H1 (cell line): ENCODE results near the gene ACADSB. TPM values are rescaled to one million over a fixed set of nuclear protein-coding genes. Genes with fewer than 3 reads are reported as not detected.

Experiments
- CTCF ChIA-PET: fragments of 300-600 bp; sonication (Branson Sonifier 250); formaldehyde crosslinking; loops from one replicate; lab custom pipeline; 2021; ENCODE audit not compliant: partially characterized antibody; lab: Charles Lee
- POLR2A ChIA-PET: fragments of 300-600 bp; sonication (Branson Sonifier 250); formaldehyde crosslinking; loops from one replicate; lab custom pipeline; 2021; ENCODE audit warnings: inconsistent platforms; ENCODE audit not compliant: partially characterized antibody; lab: Charles Lee
- DNase-seq, 2 experiments: peaks; one replicate each; pipeline versions ENCODE4 v3.0.0 to v3.0.0-alpha.2; 2010 to 2022; ENCODE audit warnings: low spot score in 2 of 2, low read depth in 1 of 2, mixed read lengths in 1 of 2
- FAIRE-seq: peaks from 2 replicates; lab custom pipeline; 2011; peaks lifted over from hg19 to GRCh38; lab: Jason Lieb, UNC
- H2AFZ ChIP-seq: 2 replicates; pipeline ENCODE4 v1.8.1; 2012; ENCODE audit warnings: low read length, inconsistent platforms
- H2AK5ac ChIP-seq: 2 replicates; pipeline ENCODE4 v1.6.1; 2013; ENCODE audit warnings: low read depth, low read length
- H2BK120ac ChIP-seq: replicated peaks from 2 replicates; pipeline ENCODE3; 2013; ENCODE audit warnings: low read depth, low read length, inconsistent platforms
- H2BK12ac ChIP-seq: 2 replicates; pipeline ENCODE4 v1.6.1; 2013; ENCODE audit warnings: low read depth, low read length
- H2BK15ac ChIP-seq: 2 replicates; pipeline ENCODE4 v1.6.1; 2013; ENCODE audit warnings: low read length
- H2BK20ac ChIP-seq: 2 replicates; pipeline ENCODE4 v1.6.1; 2013; ENCODE audit warnings: low read length
- H2BK5ac ChIP-seq: 2 replicates; pipeline ENCODE4 v1.6.1; 2013; ENCODE audit warnings: low read depth, low read length
- H3K14ac ChIP-seq: 2 replicates; pipeline ENCODE4 v1.6.1; 2013; ENCODE audit warnings: inconsistent platforms; ENCODE audit not compliant: insufficient read length
- H3K18ac ChIP-seq: 2 replicates; pipeline ENCODE4 v1.6.1; 2013; ENCODE audit warnings: low read length; ENCODE audit errors: extremely low read depth
- H3K23ac ChIP-seq: 2 replicates; pipeline ENCODE4 v1.6.1; 2013; ENCODE audit warnings: inconsistent platforms; ENCODE audit not compliant: insufficient read length
- H3K23me2 ChIP-seq: 2 replicates; pipeline ENCODE4 v1.6.1; 2013; ENCODE audit warnings: low read depth, low read length
- H3K27ac ChIP-seq: 2 replicates; pipeline ENCODE4 v1.6.1; 2011; ENCODE audit warnings: low read depth, low read length, inconsistent platforms
- H3K27me3 ChIP-seq, 4 experiments: replicated peaks in 1 of 4; 1 replicate in 1 of 4; 2 replicates in 3 of 4; pipeline versions ENCODE4 v1.6.1 to v1.8.1; 2011 to 2013; ENCODE audit warnings: low read length in 3 of 4, mild to moderate bottlenecking in 3 of 4, inconsistent platforms in 2 of 4, mixed read lengths in 2 of 4, moderate library complexity in 1 of 4; ENCODE audit not compliant: control insufficient read depth in 3 of 4, insufficient read depth in 3 of 4; ENCODE audit errors: extremely low read depth in 1 of 4
- H3K36me3 ChIP-seq, 4 experiments: 2 replicates each; pipeline versions ENCODE4 v1.6.1 to v1.8.1; 2011 to 2013; ENCODE audit warnings: mild to moderate bottlenecking in 4 of 4, low read length in 3 of 4, moderate library complexity in 2 of 4, control low read depth in 1 of 4, inconsistent platforms in 1 of 4; ENCODE audit not compliant: insufficient read depth in 4 of 4, control insufficient read depth in 2 of 4
- H3K4ac ChIP-seq: replicated peaks from 2 replicates; pipeline ENCODE3; 2013; ENCODE audit warnings: low read length, low read depth, mixed read lengths, inconsistent platforms; ENCODE audit not compliant: insufficient read length
- H3K4me1 ChIP-seq, 4 experiments: replicated peaks in 1 of 4; 1 replicate in 1 of 4; 2 replicates in 3 of 4; pipeline versions ENCODE4 v1.6.1 to v1.8.1; 2011 to 2013; ENCODE audit warnings: low read length in 3 of 4, inconsistent platforms in 2 of 4, mixed read lengths in 1 of 4; ENCODE audit not compliant: insufficient read depth in 4 of 4, control insufficient read depth in 3 of 4
- H3K4me2 ChIP-seq, 2 experiments: 2 replicates each; pipeline versions ENCODE4 v1.6.1 to v1.8.1; 2011 to 2013; ENCODE audit warnings: low read depth in 2 of 2, low read length in 2 of 2, control low read depth in 1 of 2, inconsistent platforms in 1 of 2, mild to moderate bottlenecking in 1 of 2; ENCODE audit not compliant: insufficient read depth in 1 of 2
- H3K4me3 ChIP-seq, 4 experiments: fragments of 200-600, 300-600 bp in 1 of 4; sonication (generic), shearing (Covaris generic), sonication (Bioruptor Twin) in 1 of 4; 2 replicates each; pipeline versions ENCODE4 v1.5.1 to v1.8.1; 2011 to 2016; ENCODE audit warnings: low read length in 4 of 4, low read depth in 3 of 4, control low read depth in 2 of 4, inconsistent platforms in 2 of 4, mild to moderate bottlenecking in 2 of 4, mixed read lengths in 1 of 4, moderate library complexity in 1 of 4; ENCODE audit not compliant: insufficient read depth in 2 of 4; ENCODE audit errors: extremely low read depth in 1 of 4
- H3K56ac ChIP-seq: replicated peaks from 2 replicates; pipeline ENCODE3; 2013; ENCODE audit warnings: low read depth, mild to moderate bottlenecking, mixed read lengths, low read length, inconsistent platforms; ENCODE audit not compliant: insufficient read length
- H3K79me1 ChIP-seq: 2 replicates; pipeline ENCODE4 v1.6.1; 2013; ENCODE audit warnings: low read depth, low read length, control low read depth
- H3K79me2 ChIP-seq, 2 experiments: 2 replicates each; pipeline versions ENCODE4 v1.6.1 to v1.8.1; 2012 to 2013; ENCODE audit warnings: low read length in 2 of 2, mild to moderate bottlenecking in 2 of 2, inconsistent platforms in 1 of 2; ENCODE audit not compliant: insufficient read depth in 2 of 2, control insufficient read depth in 1 of 2
- H3K9ac ChIP-seq, 4 experiments: replicated peaks in 1 of 4; 1 replicate in 1 of 4; 2 replicates in 3 of 4; pipeline versions ENCODE4 v1.6.1 to v1.8.1; 2011 to 2013; ENCODE audit warnings: low read depth in 3 of 4, low read length in 3 of 4, control low read depth in 2 of 4, mild to moderate bottlenecking in 2 of 4, moderate library complexity in 2 of 4, inconsistent platforms in 1 of 4; ENCODE audit errors: extremely low read depth in 1 of 4
- H3K9me3 ChIP-seq, 2 experiments: 2 replicates each; pipeline versions ENCODE4 v1.6.1 to v1.8.1; 2012 to 2013; ENCODE audit warnings: mild to moderate bottlenecking in 2 of 2, moderate library complexity in 2 of 2, control low read depth in 1 of 2, inconsistent platforms in 1 of 2, low read depth in 1 of 2, low read length in 1 of 2, mixed read lengths in 1 of 2; ENCODE audit not compliant: insufficient read depth in 2 of 2
- H4K20me1 ChIP-seq, 2 experiments: replicated peaks in 1 of 2; 2 replicates each; pipeline versions ENCODE3 to v1.8.1; 2011 to 2013; ENCODE audit warnings: inconsistent platforms in 2 of 2, low read length in 2 of 2, mild to moderate bottlenecking in 1 of 2; ENCODE audit not compliant: insufficient read depth in 2 of 2, control insufficient read depth in 1 of 2
- H4K5ac ChIP-seq: 2 replicates; pipeline ENCODE4 v1.6.1; 2013; ENCODE audit warnings: low read length, low read depth, mixed read lengths, inconsistent platforms; ENCODE audit not compliant: insufficient read length
- H4K8ac ChIP-seq: 2 replicates; pipeline ENCODE4 v1.8.0; 2013; ENCODE audit warnings: mild to moderate bottlenecking, moderate library complexity, low read length, inconsistent platforms; ENCODE audit not compliant: insufficient read depth; ENCODE audit errors: extremely low read depth
- H4K91ac ChIP-seq: replicated peaks from 2 replicates; pipeline ENCODE3; 2013; ENCODE audit warnings: low read length, mixed read lengths, inconsistent platforms; ENCODE audit not compliant: insufficient read length
- BACH1 ChIP-seq: IDR thresholded peaks from 2 replicates; pipeline ENCODE4 v1.6.1; 2012; ENCODE audit warnings: low read length, improper control_type of control experiment
- BRCA1 ChIP-seq: IDR thresholded peaks from 2 replicates; pipeline ENCODE4 v1.6.1; 2012; ENCODE audit warnings: low read depth, low read length, improper control_type of control experiment
- CHD2 ChIP-seq: IDR thresholded peaks from 2 replicates; pipeline ENCODE4 v1.6.1; 2012; ENCODE audit warnings: low read length, improper control_type of control experiment
- EP300 ChIP-seq, 2 experiments: IDR thresholded peaks; 1 replicate in 1 of 2; 2 replicates in 1 of 2; pipeline ENCODE4 v1.6.1; 2011 to 2012; ENCODE audit warnings: low read depth in 2 of 2, low read length in 2 of 2, mild to moderate bottlenecking in 2 of 2, borderline replicate concordance in 1 of 2, inconsistent platforms in 1 of 2, moderate library complexity in 1 of 2
- FOSL1 ChIP-seq: IDR thresholded peaks from 2 replicates; pipeline ENCODE4 v1.6.1; 2011; ENCODE audit warnings: mild to moderate bottlenecking, low read depth, low read length, moderate library complexity; ENCODE audit not compliant: insufficient read depth
- GABPA ChIP-seq: IDR thresholded peaks from 2 replicates; pipeline ENCODE4 v1.6.1; 2011; ENCODE audit warnings: mild to moderate bottlenecking, low read length, moderate library complexity, borderline replicate concordance; ENCODE audit not compliant: insufficient read depth
- GTF2F1 ChIP-seq: IDR thresholded peaks from 2 replicates; pipeline ENCODE4 v1.6.1; 2012; ENCODE audit warnings: low read depth, low read length, improper control_type of control experiment, borderline replicate concordance
- JUN ChIP-seq: IDR thresholded peaks from 2 replicates; pipeline ENCODE4 v1.6.1; 2011; ENCODE audit warnings: low read depth, mild to moderate bottlenecking, improper control_type of control experiment, low read length
- NANOG ChIP-seq: IDR thresholded peaks from 2 replicates; pipeline ENCODE4 v1.6.1; 2011; ENCODE audit warnings: low read length, low read depth, mild to moderate bottlenecking, inconsistent platforms; ENCODE audit not compliant: insufficient read depth, poor library complexity, severe bottlenecking
- NRF1 ChIP-seq: IDR thresholded peaks from 2 replicates; pipeline ENCODE4 v1.6.1; 2011; ENCODE audit warnings: mild to moderate bottlenecking, low read depth, low read length, improper control_type of control experiment
- POLR2A ChIP-seq, 2 experiments: IDR thresholded peaks; 1 replicate in 1 of 2; 2 replicates in 1 of 2; pipeline ENCODE4 v1.6.1; 2011; ENCODE audit warnings: low read depth in 2 of 2, low read length in 2 of 2, mild to moderate bottlenecking in 2 of 2; ENCODE audit errors: control extremely low read depth in 1 of 2
- POU5F1 ChIP-seq: IDR thresholded peaks from 2 replicates; pipeline ENCODE4 v1.6.1; 2011; ENCODE audit warnings: low read depth, mild to moderate bottlenecking, low read length, moderate library complexity
- RFX5 ChIP-seq: IDR thresholded peaks from 2 replicates; pipeline ENCODE4 v1.6.1; 2011; ENCODE audit warnings: low read depth, low read length, improper control_type of control experiment, borderline replicate concordance
- SP1 ChIP-seq: IDR thresholded peaks from 2 replicates; pipeline ENCODE4 v1.6.1; 2011; ENCODE audit warnings: low read depth, low read length
- TAF7 ChIP-seq: optimal IDR thresholded peaks from 2 replicates; pipeline ENCODE3; 2011; ENCODE audit warnings: low read depth, mild to moderate bottlenecking, inconsistent platforms, low read length, moderate library complexity, borderline replicate concordance
- WGBS, 2 experiments: shearing (Covaris generic) in 1 of 2; methylation state at CpG; one replicate each; pipeline versions ENCODE4 v1.1.6 to v1.1.7; 2013 to 2015; ENCODE audit warnings: low lambda C conversion rate in 2 of 2, mixed read lengths in 2 of 2, inconsistent platforms in 1 of 2, low coverage in 1 of 2, missing lambda C conversion rate in 1 of 2; ENCODE audit not compliant: insufficient replicate concordance in 2 of 2, insufficient coverage in 1 of 2, insufficient read length in 1 of 2; ENCODE audit errors: extremely low coverage in 1 of 2, missing lambda C conversion rate in 1 of 2; 5-methylcytosine and 5-hydroxymethylcytosine counted together
- polyA plus RNA-seq, 7 experiments: library from polyadenylated mRNA; depleted of rRNA in 3 of 7; stranded (reverse) in 5 of 7; unstranded in 2 of 7; fragments of >200 nt in 5 of 7; fragments of 200-250 nt in 2 of 7; gene quantifications; 1 replicate in 5 of 7; 2 replicates in 1 of 7; 4 replicates in 1 of 7; pipeline versions ENCODE4 v1.2.1 to v1.2.3, GENCODE V29; 2011 to 2013; ENCODE audit warnings: missing spikeins in 2 of 7, mixed read lengths in 2 of 7
- total RNA-seq: library from RNA; stranded (reverse); fragmentation: NEBNext Ultra II Directional; extraction: Animal tissue kit (Norgen Biotek cat#: 25700); gene quantifications from 2 replicates; pipeline ENCODE4 v1.2.1, GENCODE V29; 2021

ACADSB gene
- total and polyA plus RNA-seq, 2 of the 8 experiments (the other 6 are each of a cell fraction or from before 2014, with no cell fraction given) = 5.6 to 11.2 TPM

GRCh38 chr10:122984708-122985107, 24.1 kb upstream of the ACADSB start:
- H2AFZ ChIP-seq = no peak overlapping the region
- H3K56ac ChIP-seq = no peak overlapping the region
- DNase-seq (no peak), FAIRE-seq (no peak)
- no peak overlapping the region for H2BK15ac ChIP-seq
- no peaks in the 10 kb centered on the region for H4K20me1 ChIP-seq
- no peaks in the 10 kb centered on the region for H3K79me1 ChIP-seq
- no peaks in the 10 kb centered on the region for H3K9me3 ChIP-seq
- no peaks in the 10 kb centered on the region for H3K27me3 ChIP-seq
- H4K91ac ChIP-seq = no peak overlapping the region
- H2BK12ac ChIP-seq = no peak overlapping the region
- WGBS, 2 experiments = 95% methylated on average over 2 of the region's 2 CpGs; no CpG with 5 or more reads in 1 of the 2 experiments
- no peak overlapping the region for H3K18ac ChIP-seq
- no peak overlapping the region for H2BK5ac ChIP-seq
- H4K5ac ChIP-seq = no peak overlapping the region
- no peak overlapping the region for H2BK20ac ChIP-seq
- H3K27ac ChIP-seq = no peak overlapping the region
- no peak overlapping the region for H3K23ac ChIP-seq
- no peak overlapping the region for H3K4me3 ChIP-seq
- no peak overlapping the region for H2AK5ac ChIP-seq
- H4K8ac ChIP-seq = no peak overlapping the region
- H3K4me2 ChIP-seq = no peak overlapping the region
- ChIA-PET POLR2A (interaction anchor here (0.9 to 2.6 kb wide), 3 partner anchors 15 to 30 kb away, joined by 3 to 6 read pairs (median 4); no protein-coding TSS in a partner anchor), CTCF (interaction anchor here (0.6 to 1.2 kb wide), 3 partner anchors 13 to 693 kb away, joined by 3 read pairs; no protein-coding TSS in a partner anchor)
- peaks cover 0 to 1% (median 0%) of the 10 kb centered on the region in 4 experiments; a peak in 1 of 7 replicates for H3K4me1 ChIP-seq
- H3K9ac ChIP-seq = no peak overlapping the region
- H3K4ac ChIP-seq = no peak overlapping the region
- no peak overlapping the region for H2BK120ac ChIP-seq
- no peak overlapping the region for H3K14ac ChIP-seq
- peaks cover 6% of the 10 kb centered on the region for H3K23me2 ChIP-seq
- H3K79me2 ChIP-seq = no peaks in the 10 kb centered on the region
- H3K36me3 ChIP-seq = peaks cover 0 to 7% (median 2%) of the 10 kb centered on the region in 4 experiments; a peak in 2 of 8 replicates
- TF ChIP-seq SP1 (no peak), GABPA (no peak), NANOG (no peak), CHD2 (no peak), GTF2F1 (no peak), POU5F1 (no peak), EP300 (IDR thresholded peaks at IDR 0.05; ENCODE audit: borderline replicate concordance in 1 of 2, low read depth in 2 of 2, low read length in 2 of 2) (no peak), BRCA1 (no peak), BACH1 (no peak), JUN (no peak), POLR2A (IDR thresholded peaks at IDR 0.05; ENCODE audit: control extremely low read depth in 1 of 2, low read depth in 2 of 2, low read length in 2 of 2) (no peak), FOSL1 (no peak), NRF1 (no peak), TAF7 (no peak), RFX5 (no peak)
